GM23248 (cell line): ENCODE results near the gene OR7G2.

ENCODE experiments used
- EZH2 ChIP-seq: fragments of 200-600 bp; sonication (generic); IDR thresholded peaks from 2 replicates; pipeline ENCODE4 v1.6.1; 2018; ENCODE audit warnings: antibody characterized with exemption, mild to moderate bottlenecking; ENCODE audit not compliant: insufficient read depth, poor library complexity, severe bottlenecking
- EZH2phosphoT487 ChIP-seq: fragments of 200-600 bp; sonication (generic); IDR thresholded peaks from 2 replicates; pipeline ENCODE4 v1.6.1; 2018; ENCODE audit warnings: antibody characterized with exemption, moderate library complexity, mild to moderate bottlenecking, low read depth; ENCODE audit not compliant: insufficient read depth

DNA sequence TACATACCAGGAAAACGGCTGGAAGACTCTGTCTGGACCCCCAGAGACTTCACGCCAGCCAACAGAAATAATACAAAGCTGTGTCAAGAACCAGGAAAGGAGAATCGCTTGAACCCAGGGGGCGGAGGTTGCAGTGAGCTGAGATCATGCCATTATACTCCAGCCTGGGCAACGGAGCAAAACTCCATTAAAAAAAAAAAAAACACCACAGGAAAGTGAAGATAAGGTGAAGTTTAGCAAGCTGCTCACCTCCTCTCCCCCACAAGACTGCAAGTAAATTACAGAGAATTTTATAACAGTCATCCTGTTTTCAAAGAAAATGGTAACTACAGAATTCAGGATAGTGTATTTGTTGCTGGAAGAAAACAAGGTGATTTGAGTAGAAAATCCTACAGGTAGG, 9.3 kb upstream of the OR7G2 start:
- TF ChIP-seq EZH2: no peak
- no peak for TF ChIP-seq EZH2phosphoT487
